Fibroblast of lung (primary cell): ENCODE results near the gene DPH5.

Experiments
- CTCF ChIP-seq, 2 donors: IDR thresholded peaks in 1 of 2; conservative IDR thresholded peaks in 1 of 2; 1 replicate in 1 of 2; 2 replicates in 1 of 2; pipeline ENCODE4 v1.5.1; 2011 to 2012; ENCODE audit warnings: low read length in 2 of 2, control low read depth in 1 of 2, inconsistent platforms in 1 of 2, low read depth in 1 of 2, mild to moderate bottlenecking in 1 of 2
- EZH2 ChIP-seq: IDR thresholded peaks from 2 replicates; pipeline ENCODE4 v1.5.1; 2012; ENCODE audit warnings: low read length, control low read depth, mild to moderate bottlenecking; ENCODE audit errors: missing control alignments

GRCh38 chr1:101069158-101069557 lies 43.6 kb upstream of the DPH5 start:
- TF ChIP-seq CTCF (conservative IDR thresholded peaks at IDR 0.05 in 1 of 2, IDR thresholded peaks at IDR 0.05 in 1 of 2; ENCODE audit: low read depth in 1 of 2, low read length in 2 of 2) = no peak
- no peak for TF ChIP-seq EZH2
